H9 (cell line): ENCODE measurements around the gene MGRN1. TPM values are rescaled to one million over a fixed set of nuclear protein-coding genes. Genes with fewer than 3 reads are reported as not detected.
A peak's percentile ranks its signal among the peaks of the same experiment; 100 is the strongest.

Source experiments
- DNase-seq: peaks from one replicate; pipeline ENCODE4 v3.0.0-alpha.2; 2017
- H2AFZ ChIP-seq: one replicate; pipeline ENCODE4 v1.6.1; 2013; ENCODE audit warnings: mild to moderate bottlenecking, low read length, control low read depth, moderate library complexity
- H2AK5ac ChIP-seq: 2 replicates; pipeline ENCODE4 v1.6.1; 2013; ENCODE audit warnings: low read length, control low read depth, mixed read lengths; ENCODE audit not compliant: insufficient read length
- H2BK120ac ChIP-seq: one replicate; pipeline ENCODE4 v1.6.1; 2013; ENCODE audit warnings: low read depth, mild to moderate bottlenecking, low read length, control low read depth, inconsistent platforms; ENCODE audit not compliant: poor library complexity, severe bottlenecking
- H2BK12ac ChIP-seq: 2 replicates; pipeline ENCODE4 v1.6.1; 2013; ENCODE audit warnings: low read length, control low read depth, mixed read lengths, low read depth; ENCODE audit not compliant: insufficient read length
- H2BK15ac ChIP-seq: 2 replicates; pipeline ENCODE4 v1.6.1; 2013; ENCODE audit warnings: low read depth, low read length, control low read depth
- H2BK20ac ChIP-seq: one replicate; pipeline ENCODE4 v1.6.1; 2013; ENCODE audit warnings: low read depth, mild to moderate bottlenecking, low read length, control low read depth, inconsistent platforms; ENCODE audit not compliant: poor library complexity, severe bottlenecking
- H2BK5ac ChIP-seq: 2 replicates; pipeline ENCODE4 v1.6.1; 2013; ENCODE audit warnings: low read length, control low read depth, mixed read lengths; ENCODE audit not compliant: insufficient read length
- H3K14ac ChIP-seq: 2 replicates; pipeline ENCODE4 v1.6.1; 2013; ENCODE audit warnings: low read length, control low read depth; ENCODE audit not compliant: insufficient read depth
- H3K18ac ChIP-seq: 2 replicates; pipeline ENCODE4 v1.6.1; 2013; ENCODE audit warnings: low read depth, mild to moderate bottlenecking, mixed read lengths, low read length, control low read depth; ENCODE audit not compliant: insufficient read length
- H3K23ac ChIP-seq: 2 replicates; pipeline ENCODE4 v1.6.1; 2013; ENCODE audit warnings: low read length, control low read depth, mixed read lengths, low read depth; ENCODE audit not compliant: insufficient read length
- H3K23me2 ChIP-seq: 2 replicates; pipeline ENCODE4 v1.6.1; 2013; ENCODE audit warnings: low read depth, mild to moderate bottlenecking, mixed read lengths, low read length, control low read depth; ENCODE audit not compliant: insufficient read length, poor library complexity, severe bottlenecking
- H3K27ac ChIP-seq: 2 replicates; pipeline ENCODE4 v1.5.1; 2013; ENCODE audit warnings: low read length, control low read depth, mixed read lengths, low read depth; ENCODE audit not compliant: insufficient read length
- H3K27me3 ChIP-seq: 2 replicates; pipeline ENCODE4 v1.6.1; 2013; ENCODE audit warnings: low read length, control low read depth, inconsistent platforms; ENCODE audit not compliant: insufficient read depth
- H3K4ac ChIP-seq: 2 replicates; pipeline ENCODE4 v1.6.1; 2013; ENCODE audit warnings: low read depth, mild to moderate bottlenecking, control low read depth, inconsistent platforms, low read length, moderate library complexity
- H3K4me1 ChIP-seq: 2 replicates; pipeline ENCODE4 v1.6.1; 2013; ENCODE audit warnings: low read length, control low read depth, inconsistent platforms; ENCODE audit not compliant: insufficient read depth
- H3K4me2 ChIP-seq: 2 replicates; pipeline ENCODE4 v1.6.1; 2013; ENCODE audit warnings: low read length, control low read depth, mixed read lengths; ENCODE audit not compliant: insufficient read length, insufficient read depth
- H3K56ac ChIP-seq: 2 replicates; pipeline ENCODE4 v1.6.1; 2013; ENCODE audit warnings: low read depth, mild to moderate bottlenecking, mixed read lengths, low read length, control low read depth; ENCODE audit not compliant: insufficient read length
- H3K79me1 ChIP-seq: 2 replicates; pipeline ENCODE4 v1.6.1; 2013; ENCODE audit warnings: low read depth, mild to moderate bottlenecking, moderate library complexity, low read length, control low read depth, inconsistent platforms; ENCODE audit not compliant: insufficient read depth, poor library complexity, severe bottlenecking
- H3K79me2 ChIP-seq: 2 replicates; pipeline ENCODE4 v1.6.1; 2013; ENCODE audit warnings: low read length, control low read depth, inconsistent platforms; ENCODE audit not compliant: insufficient read depth
- H3K9ac ChIP-seq: 2 replicates; pipeline ENCODE4 v1.6.1; 2013; ENCODE audit warnings: low read length, control low read depth, mixed read lengths; ENCODE audit not compliant: insufficient read length; ENCODE audit errors: extremely low read depth
- H3K9me3 ChIP-seq: one replicate; pipeline ENCODE4 v1.6.1; 2013; ENCODE audit warnings: low read depth, low read length, inconsistent platforms; ENCODE audit not compliant: control insufficient read depth
- H3T11ph ChIP-seq: one replicate; pipeline ENCODE4 v1.6.1; 2013; ENCODE audit warnings: mild to moderate bottlenecking, low read length, control low read depth, inconsistent platforms
- H4K20me1 ChIP-seq: one replicate; pipeline ENCODE4 v1.6.1; 2013; ENCODE audit not compliant: control insufficient read depth, insufficient read length, insufficient read depth
- H4K5ac ChIP-seq: 2 replicates; pipeline ENCODE4 v1.6.1; 2013; ENCODE audit warnings: low read depth, mild to moderate bottlenecking, mixed read lengths, low read length, control low read depth; ENCODE audit not compliant: insufficient read length
- H4K8ac ChIP-seq: replicated peaks from 2 replicates; pipeline ENCODE4 v1.6.1; 2013; ENCODE audit warnings: low read length, control low read depth, mixed read lengths, low read depth; ENCODE audit not compliant: insufficient read length
- H4K91ac ChIP-seq: 2 replicates; pipeline ENCODE4 v1.6.1; 2013; ENCODE audit warnings: low read depth, mild to moderate bottlenecking, moderate library complexity, mixed read lengths, low read length, control low read depth; ENCODE audit not compliant: insufficient read length
- H3K27ac Mint-ChIP-seq, 3 experiments: 2 replicates in 2 of 3; 3 replicates in 1 of 3; pipeline ENCODE4 v1.8.0; 2020 to 2021; ENCODE audit warnings: mixed read lengths in 3 of 3, mild to moderate bottlenecking in 1 of 3, moderate library complexity in 1 of 3
- H3K27me3 Mint-ChIP-seq: 2 replicates; pipeline ENCODE4 v1.8.0; 2021; ENCODE audit warnings: low read depth, mild to moderate bottlenecking, moderate library complexity, mixed read lengths
- H3K36me3 Mint-ChIP-seq, 3 experiments: 2 replicates in 2 of 3; 3 replicates in 1 of 3; pipeline ENCODE4 v1.8.0; 2020 to 2021; ENCODE audit warnings: low read depth in 3 of 3, mixed read lengths in 3 of 3; ENCODE audit not compliant: insufficient read depth in 1 of 3
- H3K4me1 Mint-ChIP-seq, 2 experiments: 2 replicates each; pipeline ENCODE4 v1.8.0; 2020; ENCODE audit warnings: mixed read lengths in 2 of 2
- H3K4me3 Mint-ChIP-seq, 2 experiments: 2 replicates in 1 of 2; 3 replicates in 1 of 2; pipeline ENCODE4 v1.8.0; 2020 to 2021; ENCODE audit warnings: mild to moderate bottlenecking in 2 of 2, mixed read lengths in 2 of 2, moderate library complexity in 1 of 2
- H3K9me3 Mint-ChIP-seq, 2 experiments: 2 replicates in 1 of 2; 3 replicates in 1 of 2; pipeline ENCODE4 v1.8.0; 2020; ENCODE audit warnings: mild to moderate bottlenecking in 2 of 2, mixed read lengths in 2 of 2, moderate library complexity in 1 of 2
- WGBS: extraction: QIAGEN DNeasy Blood & Tissue Kit; methylation state at CpG from one replicate; pipeline ENCODE4 v1.1.7; 2013; ENCODE audit warnings: missing lambda C conversion rate, low lambda C conversion rate, mixed read lengths; ENCODE audit not compliant: insufficient read length; ENCODE audit errors: extremely low coverage; 5-methylcytosine and 5-hydroxymethylcytosine counted together
- total RNA-seq: library from RNA; stranded (reverse); gene quantifications from 2 replicates; pipeline ENCODE4 v1.2.1, GENCODE V29; 2021
- TF ChIP-seq, protein P1 (sequence below): fragments of 200-600 bp; sonication (generic); conservative IDR thresholded peaks from 3 replicates; pipeline ENCODE4 v1.8.0; 2021; ENCODE audit warnings: antibody characterized with exemption, mild to moderate bottlenecking

MGRN1 gene
- total RNA-seq, 1 experiment from 2014 or later = 91.6 TPM

DNA sequence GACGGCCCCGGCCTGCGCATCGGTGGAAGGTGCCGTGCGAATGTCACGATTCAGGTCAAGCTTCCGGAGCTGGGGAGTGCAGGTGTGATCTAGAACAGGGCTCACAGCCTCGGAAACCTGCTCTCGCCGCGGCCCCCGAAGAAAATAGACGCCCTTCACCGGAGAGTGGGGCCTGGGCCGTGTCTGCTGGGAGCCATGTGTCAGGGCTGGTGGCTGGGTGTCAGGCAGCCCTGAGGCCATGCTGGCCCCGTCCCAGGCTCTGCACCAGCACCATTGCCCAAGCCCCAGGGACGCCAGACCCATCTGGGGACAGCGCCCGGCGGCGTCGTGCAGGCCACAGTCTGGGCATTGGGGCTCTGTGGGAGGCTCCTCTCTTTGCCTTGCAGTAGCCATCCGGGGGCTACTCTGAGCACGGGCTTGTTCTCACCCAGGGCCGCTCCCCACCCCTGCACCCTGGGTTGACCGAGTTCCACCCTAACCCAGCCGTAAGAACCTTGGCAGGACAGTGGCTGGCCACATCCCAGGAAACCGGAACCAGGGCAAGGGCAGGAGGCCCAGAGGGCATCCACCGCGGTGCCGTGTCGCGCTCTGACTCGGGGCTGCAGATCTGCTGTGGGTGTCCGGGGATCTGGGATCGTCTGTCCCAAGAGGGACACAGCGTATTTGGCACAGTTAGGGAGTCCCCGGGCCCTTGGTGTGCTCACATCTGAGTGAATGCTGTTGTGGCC lies 63.5 kb downstream of the MGRN1 start:
- no peak overlapping the region for H2AK5ac ChIP-seq
- Mint-ChIP-seq H3K4me3 (no peak overlapping the region), H3K27ac (peak overlapping the region in 1 of 3 experiments; percentile 76; a peak in 2 of 7 replicates), H3K9me3 (no peaks in the 10 kb centered on the region), H3K4me1 (peaks cover 2 to 3% of the 10 kb centered on the region in 2 experiments; a peak in 2 of 4 replicates), H3K36me3 (peaks cover 1 to 30% (median 29%) of the 10 kb centered on the region in 3 experiments; a peak in 6 of 7 replicates), H3K27me3 (peaks cover 2% of the 10 kb centered on the region; the same call in 1 of the 2 replicates)
- no peak overlapping the region for H3K23ac ChIP-seq
- H3K27ac ChIP-seq = no peak overlapping the region
- no peak overlapping the region for H3T11ph ChIP-seq
- no peaks in the 10 kb centered on the region for H4K20me1 ChIP-seq
- no peak overlapping the region for H3K9ac ChIP-seq
- no peak overlapping the region for H2BK12ac ChIP-seq
- H3K79me2 ChIP-seq = no peaks in the 10 kb centered on the region
- no peak overlapping the region for H2AFZ ChIP-seq
- H3K9me3 ChIP-seq = no peaks in the 10 kb centered on the region
- no CpG with 5 or more reads among the region's 39 CpGs for WGBS
- H3K4ac ChIP-seq = no peak overlapping the region
- no peak overlapping the region for H2BK20ac ChIP-seq
- H2BK120ac ChIP-seq = no peak overlapping the region
- peaks cover 3% of the 10 kb centered on the region for H3K23me2 ChIP-seq
- no peak overlapping the region for H3K56ac ChIP-seq
- no peak overlapping the region for H2BK5ac ChIP-seq
- H3K27me3 ChIP-seq = no peaks in the 10 kb centered on the region
- no peak for DNase-seq
- no peaks in the 10 kb centered on the region for H3K79me1 ChIP-seq
- no peak overlapping the region for H3K14ac ChIP-seq
- no peak overlapping the region for H4K91ac ChIP-seq
- no peaks in the 10 kb centered on the region for H3K4me1 ChIP-seq
- H2BK15ac ChIP-seq = no peak overlapping the region
- H4K8ac ChIP-seq = no peak overlapping the region
- TF ChIP-seq, protein P1, sequence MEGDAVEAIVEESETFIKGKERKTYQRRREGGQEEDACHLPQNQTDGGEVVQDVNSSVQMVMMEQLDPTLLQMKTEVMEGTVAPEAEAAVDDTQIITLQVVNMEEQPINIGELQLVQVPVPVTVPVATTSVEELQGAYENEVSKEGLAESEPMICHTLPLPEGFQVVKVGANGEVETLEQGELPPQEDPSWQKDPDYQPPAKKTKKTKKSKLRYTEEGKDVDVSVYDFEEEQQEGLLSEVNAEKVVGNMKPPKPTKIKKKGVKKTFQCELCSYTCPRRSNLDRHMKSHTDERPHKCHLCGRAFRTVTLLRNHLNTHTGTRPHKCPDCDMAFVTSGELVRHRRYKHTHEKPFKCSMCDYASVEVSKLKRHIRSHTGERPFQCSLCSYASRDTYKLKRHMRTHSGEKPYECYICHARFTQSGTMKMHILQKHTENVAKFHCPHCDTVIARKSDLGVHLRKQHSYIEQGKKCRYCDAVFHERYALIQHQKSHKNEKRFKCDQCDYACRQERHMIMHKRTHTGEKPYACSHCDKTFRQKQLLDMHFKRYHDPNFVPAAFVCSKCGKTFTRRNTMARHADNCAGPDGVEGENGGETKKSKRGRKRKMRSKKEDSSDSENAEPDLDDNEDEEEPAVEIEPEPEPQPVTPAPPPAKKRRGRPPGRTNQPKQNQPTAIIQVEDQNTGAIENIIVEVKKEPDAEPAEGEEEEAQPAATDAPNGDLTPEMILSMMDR = no peak
- H4K5ac ChIP-seq = no peak overlapping the region
- no peak overlapping the region for H3K4me2 ChIP-seq
- no peak overlapping the region for H3K18ac ChIP-seq
